Measurements from ENCODE around the gene ITGA4.

GRCh38 chr2:181527058-181527457 is 69.9 kb downstream of the ITGA4 start:
- TF ChIP-seq POLR2A (IDR thresholded peaks at IDR 0.05; ENCODE audit: low read depth, low read length) (no peak), TAF1 (IDR thresholded peaks at IDR 0.05; ENCODE audit: borderline replicate concordance, low read depth, low read length) (no peak), POLR2AphosphoS5 (IDR thresholded peaks at IDR 0.05; ENCODE audit: low read depth, low read length) (no peak)

Measured in GM12892 (cell line).